B cell (primary cell): ENCODE measurements around the gene HIPK1. TPM values are rescaled to one million over a fixed set of nuclear protein-coding genes. Genes with fewer than 3 reads are reported as not detected.

Experiments used
- ATAC-seq: fragments of 200-7000 bp; cut with Tn5 transposase; one replicate; pipeline ENCODE4 v1.10.0; 2021; ENCODE audit warnings: low read depth, mild to moderate bottlenecking, moderate number of reproducible peaks, moderate library complexity
- CTCF ChIA-PET: fragments of 350-600 bp; sonication (Branson Sonifier 250); formaldehyde crosslinking; loops from one replicate; lab custom pipeline; 2021; ENCODE audit warnings: antibody characterized with exemption, inconsistent platforms; lab: Charles Lee
- POLR2A ChIA-PET: fragments of 350-600 bp; sonication (Branson Sonifier 250); formaldehyde crosslinking; loops from one replicate; lab custom pipeline; 2021; ENCODE audit warnings: antibody characterized with exemption; lab: Charles Lee
- DNase-seq: peaks from one replicate; pipeline ENCODE4 v3.0.0; 2013
- H2AFZ ChIP-seq: 2 replicates; pipeline ENCODE4 v1.6.1; 2012; ENCODE audit warnings: mild to moderate bottlenecking, low read depth, low read length; ENCODE audit not compliant: insufficient read depth, poor library complexity, severe bottlenecking
- H3K27ac ChIP-seq, 2 donors: 1 replicate in 1 of 2; 2 replicates in 1 of 2; pipeline ENCODE4 v1.5.1; 2012 to 2013; ENCODE audit warnings: low read length in 2 of 2, mild to moderate bottlenecking in 2 of 2, moderate library complexity in 1 of 2
- H3K27me3 ChIP-seq, 4 experiments: fragments of 200-600 bp in 1 of 4; sonication (generic) in 1 of 4; replicated peaks in 1 of 4; 1 replicate in 2 of 4; 2 replicates in 2 of 4; pipeline versions ENCODE4 v1.6.1 to v1.7.0; 2013 to 2016; ENCODE audit warnings: low read length in 3 of 4, mild to moderate bottlenecking in 2 of 4, mixed read lengths in 1 of 4, moderate library complexity in 1 of 4; ENCODE audit not compliant: insufficient read depth in 4 of 4, control insufficient read depth in 3 of 4; ENCODE audit errors: control extremely low read depth in 1 of 4
- H3K36me3 ChIP-seq, 2 experiments: replicated peaks in 1 of 2; 1 replicate in 1 of 2; 2 replicates in 1 of 2; pipeline versions ENCODE4 v1.6.1 to v1.7.1; 2013; ENCODE audit warnings: low read length in 1 of 2; ENCODE audit not compliant: insufficient read depth in 2 of 2, control insufficient read depth in 1 of 2; ENCODE audit errors: control extremely low read depth in 1 of 2, extremely low read depth in 1 of 2
- H3K4me1 ChIP-seq, 2 donors: fragments of 200-600 bp in 1 of 2; sonication (generic) in 1 of 2; 1 replicate in 1 of 2; 2 replicates in 1 of 2; pipeline versions ENCODE4 v1.5.1 to v1.6.1; 2013 to 2017; ENCODE audit warnings: low read length in 2 of 2; ENCODE audit not compliant: control insufficient read depth in 2 of 2, insufficient read depth in 2 of 2
- H3K4me2 ChIP-seq: replicated peaks from 2 replicates; pipeline ENCODE3; 2012; ENCODE audit warnings: mild to moderate bottlenecking, low read depth, low read length; ENCODE audit not compliant: poor library complexity, severe bottlenecking
- H3K4me3 ChIP-seq, 5 experiments: fragments of 200-600 bp in 1 of 5; sonication (generic) in 1 of 5; 1 replicate in 3 of 5; 2 replicates in 2 of 5; pipeline versions ENCODE4 v1.5.1 to v1.7.0; 2011 to 2016; ENCODE audit warnings: low read length in 4 of 5, mild to moderate bottlenecking in 4 of 5, low read depth in 2 of 5, control low read depth in 1 of 5, moderate library complexity in 1 of 5; ENCODE audit not compliant: insufficient read depth in 1 of 5; ENCODE audit errors: control extremely low read depth in 1 of 5, extremely low read depth in 1 of 5
- H3K79me2 ChIP-seq: fragments of 200-600 bp; sonication (generic); one replicate; pipeline ENCODE4 v1.6.0; 2016; ENCODE audit warnings: low read length; ENCODE audit not compliant: control insufficient read depth, insufficient read depth
- H3K9ac ChIP-seq: fragments of 200-600 bp; sonication (generic); 2 replicates; pipeline ENCODE4 v1.6.1; 2017; ENCODE audit warnings: mild to moderate bottlenecking, low read length, moderate library complexity
- H3K9me3 ChIP-seq, 3 donors: one replicate each; pipeline versions ENCODE4 v1.6.1 to v1.7.1; 2013; ENCODE audit warnings: low read length in 2 of 3; ENCODE audit not compliant: control insufficient read depth in 2 of 3, insufficient read depth in 1 of 3; ENCODE audit errors: control extremely low read depth in 1 of 3
- H4K20me1 ChIP-seq: 2 replicates; pipeline ENCODE4 v1.6.0; 2012; ENCODE audit warnings: mild to moderate bottlenecking, low read length; ENCODE audit not compliant: insufficient read depth, control insufficient read depth, poor library complexity, severe bottlenecking
- H3K27ac Mint-ChIP-seq: one replicate; pipeline ENCODE4 v1.8.0; 2021; ENCODE audit warnings: mixed read lengths
- H3K27me3 Mint-ChIP-seq: one replicate; pipeline ENCODE4 v1.8.0; 2021; ENCODE audit warnings: mixed read lengths
- H3K4me1 Mint-ChIP-seq: one replicate; pipeline ENCODE4 v1.8.0; 2021; ENCODE audit warnings: mixed read lengths
- H3K4me3 Mint-ChIP-seq: one replicate; pipeline ENCODE4 v1.8.0; 2021; ENCODE audit warnings: mixed read lengths
- H3K9me3 Mint-ChIP-seq: one replicate; pipeline ENCODE4 v1.8.0; 2022; ENCODE audit warnings: mixed read lengths; ENCODE audit not compliant: insufficient read depth
- EZH2 ChIP-seq: IDR thresholded peaks from 2 replicates; pipeline ENCODE4 v1.6.1; 2012; ENCODE audit warnings: borderline replicate concordance, low read depth, mild to moderate bottlenecking, moderate library complexity, low read length; ENCODE audit not compliant: insufficient read depth, poor library complexity, severe bottlenecking
- WGBS: methylation state at CpG from one replicate; pipeline ENCODE4 v1.1.5; 2013; ENCODE audit warnings: missing lambda C conversion rate; ENCODE audit not compliant: insufficient coverage; 5-methylcytosine and 5-hydroxymethylcytosine counted together
- intact Hi-C: fragments of 100-400 bp; cut with micrococcal nuclease; formaldehyde crosslinking; loops from one replicate; pipeline ENCODE4 v1.10.0; 2022
- polyA plus RNA-seq: library from polyadenylated mRNA; depleted of rRNA; stranded (reverse); fragments of >200 nt; gene quantifications from 2 replicates; pipeline ENCODE4 v1.2.3, GENCODE V29; 2012
- total RNA-seq, 2 donors: library from RNA; stranded (reverse); fragments of 120-200 nt in 1 of 2; gene quantifications; 1 replicate in 1 of 2; 2 replicates in 1 of 2; pipeline versions ENCODE4 v1.2.3 to v1.2.4, GENCODE V29; 2013 to 2022
- TF ChIP-seq, protein P1 (sequence below): fragments of 200-600 bp; IDR thresholded peaks from one replicate; pipeline ENCODE4 v1.8.0; 2022; ENCODE audit warnings: antibody characterized with exemption, mild to moderate bottlenecking

Gene HIPK1
- total and polyA plus RNA-seq, 2 donors (not counting 1 experiment from before 2014, with no cell fraction given) = 13.6 to 48.0 TPM

DNA sequence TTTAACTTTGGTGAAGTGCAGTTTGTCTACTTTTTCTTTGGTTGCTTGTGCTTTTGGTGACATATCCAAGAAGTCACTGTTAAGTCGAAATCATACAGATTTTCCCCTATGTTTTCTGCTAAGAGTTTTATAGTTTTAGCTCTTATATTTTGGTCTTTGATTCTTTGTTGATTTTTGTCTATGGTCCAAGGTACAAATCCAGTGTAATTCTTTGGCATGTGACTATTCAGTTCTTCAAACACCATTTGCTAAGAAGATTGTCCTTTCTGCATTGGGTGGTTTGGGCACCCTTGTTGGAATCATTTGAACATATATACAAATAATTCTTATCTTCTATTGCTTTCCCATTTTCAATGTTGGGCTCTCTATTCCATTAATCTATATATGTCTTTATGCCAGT, 16.2 kb downstream of the HIPK1 start:
- peaks cover 0 to 16% of the 10 kb centered on the region in 2 experiments for H3K36me3 ChIP-seq
- no peaks in the 10 kb centered on the region for H3K27me3 ChIP-seq
- H3K4me2 ChIP-seq = no peak overlapping the region
- ATAC-seq (no peak), DNase-seq (no peak)
- ChIA-PET POLR2A (no interaction called here), CTCF (interaction anchor here (1.0 to 1.4 kb wide), 2 partner anchors 14 to 17 kb away, joined by 3 read pairs; no protein-coding TSS in a partner anchor)
- peaks cover 23 to 30% of the 10 kb centered on the region in 2 donors for H3K4me1 ChIP-seq
- WGBS = no CpG with 5 or more reads among the region's 1 CpG
- peaks cover 87% of the 10 kb centered on the region for H3K79me2 ChIP-seq
- no peaks in the 10 kb centered on the region for H3K9me3 ChIP-seq
- no peak overlapping the region for H3K4me3 ChIP-seq
- H2AFZ ChIP-seq = no peak overlapping the region
- H3K27ac ChIP-seq = no peak overlapping the region
- peaks cover 32% of the 10 kb centered on the region for H4K20me1 ChIP-seq
- H3K27ac Mint-ChIP-seq = no peak overlapping the region
- TF ChIP-seq, protein P1, sequence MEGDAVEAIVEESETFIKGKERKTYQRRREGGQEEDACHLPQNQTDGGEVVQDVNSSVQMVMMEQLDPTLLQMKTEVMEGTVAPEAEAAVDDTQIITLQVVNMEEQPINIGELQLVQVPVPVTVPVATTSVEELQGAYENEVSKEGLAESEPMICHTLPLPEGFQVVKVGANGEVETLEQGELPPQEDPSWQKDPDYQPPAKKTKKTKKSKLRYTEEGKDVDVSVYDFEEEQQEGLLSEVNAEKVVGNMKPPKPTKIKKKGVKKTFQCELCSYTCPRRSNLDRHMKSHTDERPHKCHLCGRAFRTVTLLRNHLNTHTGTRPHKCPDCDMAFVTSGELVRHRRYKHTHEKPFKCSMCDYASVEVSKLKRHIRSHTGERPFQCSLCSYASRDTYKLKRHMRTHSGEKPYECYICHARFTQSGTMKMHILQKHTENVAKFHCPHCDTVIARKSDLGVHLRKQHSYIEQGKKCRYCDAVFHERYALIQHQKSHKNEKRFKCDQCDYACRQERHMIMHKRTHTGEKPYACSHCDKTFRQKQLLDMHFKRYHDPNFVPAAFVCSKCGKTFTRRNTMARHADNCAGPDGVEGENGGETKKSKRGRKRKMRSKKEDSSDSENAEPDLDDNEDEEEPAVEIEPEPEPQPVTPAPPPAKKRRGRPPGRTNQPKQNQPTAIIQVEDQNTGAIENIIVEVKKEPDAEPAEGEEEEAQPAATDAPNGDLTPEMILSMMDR = no peak
- H3K4me3 Mint-ChIP-seq = no peak overlapping the region
- no peaks in the 10 kb centered on the region for H3K27me3 Mint-ChIP-seq
- intact Hi-C loops = loop anchor here (5.0 kb wide), 1 partner anchor 108 kb away; no protein-coding TSS in a partner anchor
- no peaks in the 10 kb centered on the region for H3K9me3 Mint-ChIP-seq
- H3K4me1 Mint-ChIP-seq = peaks cover 46% of the 10 kb centered on the region
- H3K9ac ChIP-seq = no peak overlapping the region

DNA sequence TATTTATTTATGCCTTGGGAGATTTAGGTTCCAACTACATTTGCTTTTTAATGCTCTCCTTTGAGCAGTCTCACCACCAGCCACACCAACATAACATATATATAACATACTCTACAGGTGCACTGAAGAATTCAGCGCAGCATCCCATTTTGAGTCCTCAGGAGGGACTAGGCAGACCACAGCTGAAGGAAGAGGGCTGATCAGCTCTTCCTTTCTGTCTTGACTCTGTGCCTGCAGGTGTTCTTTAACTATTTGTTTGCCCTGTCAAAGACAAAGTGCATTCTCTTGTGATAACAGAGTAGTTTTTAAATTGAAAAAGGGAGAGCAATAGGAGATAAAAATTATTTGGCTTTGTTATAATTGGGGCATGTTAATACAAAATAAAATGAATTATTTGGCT, 17.0 kb downstream of the HIPK1 start:
- 7% methylated on average over 1 of the region's 1 CpG for WGBS
- Mint-ChIP-seq H3K4me3 (peak overlapping the region; percentile 33), H3K27ac (no peak overlapping the region), H3K27me3 (no peaks in the 10 kb centered on the region), H3K4me1 (peaks cover 39% of the 10 kb centered on the region), H3K9me3 (no peaks in the 10 kb centered on the region)
- Histone ChIP-seq H3K4me1 (peaks cover 16 to 25% of the 10 kb centered on the region in 2 donors), H3K9me3 (no peaks in the 10 kb centered on the region), H3K4me2 (peak overlapping the region; percentile 7), H3K27me3 (no peaks in the 10 kb centered on the region), H4K20me1 (peaks cover 32% of the 10 kb centered on the region), H3K27ac (no peak overlapping the region), H3K36me3 (peaks cover 0 to 9% of the 10 kb centered on the region in 2 experiments), H3K79me2 (peaks cover 87% of the 10 kb centered on the region), H3K4me3 (no peak overlapping the region), H3K9ac (no peak overlapping the region), H2AFZ (no peak overlapping the region)
- POLR2A ChIA-PET = no interaction called here
- CTCF ChIA-PET = interaction anchor here (1.3 to 1.4 kb wide), 2 partner anchors 16 to 86 kb away, joined by 3 to 4 read pairs; no protein-coding TSS in a partner anchor
- intact Hi-C loops = loop anchor here (5.0 kb wide), 1 partner anchor 109 kb away; no protein-coding TSS in a partner anchor
- TF ChIP-seq EZH2 = no peak
- TF ChIP-seq, protein P1 = no peak
- DNase-seq (no peak), ATAC-seq (no peak)
